Heart right ventricle (tissue), 16 donors: ENCODE measurements around the gene PPP2R5B. TPM values are rescaled to one million over a fixed set of nuclear protein-coding genes. Genes with fewer than 3 reads are reported as not detected.

Source experiments
- ATAC-seq, 8 donors: fragments of 200-7000 bp; cut with Tn5 transposase; one replicate each; pipeline ENCODE4 v1.9.1; 2020; ENCODE audit warnings: mild to moderate bottlenecking in 8 of 8, moderate library complexity in 8 of 8, moderate number of reproducible peaks in 1 of 8
- DNase-seq, 2 donors: peaks; one replicate each; pipeline ENCODE4 v3.0.0-alpha.2; 2020
- H3K27ac ChIP-seq, 10 donors: fragments of 200-600 bp; sonication (generic) in 2 of 10; one replicate each; pipeline versions ENCODE4 v1.5.0 to v1.8.0; 2020 to 2022; ENCODE audit warnings: mild to moderate bottlenecking in 3 of 10
- H3K27me3 ChIP-seq, 7 donors: fragments of 200-600 bp; one replicate each; pipeline ENCODE4 v1.8.0; 2021 to 2022; ENCODE audit warnings: mild to moderate bottlenecking in 2 of 7
- H3K36me3 ChIP-seq, 9 donors: fragments of 200-600 bp; sonication (generic) in 1 of 9; one replicate each; pipeline versions ENCODE4 v1.5.0 to v1.8.0; 2020 to 2022; ENCODE audit warnings: mild to moderate bottlenecking in 2 of 9
- H3K4me1 ChIP-seq, 9 donors: fragments of 200-600 bp; sonication (generic) in 1 of 9; one replicate each; pipeline versions ENCODE4 v1.5.0 to v1.8.0; 2020 to 2022; ENCODE audit warnings: mild to moderate bottlenecking in 4 of 9
- H3K4me3 ChIP-seq, 10 donors: fragments of 200-600 bp; sonication (generic) in 2 of 10; one replicate each; pipeline versions ENCODE4 v1.5.0 to v1.8.0; 2020 to 2022; ENCODE audit warnings: mild to moderate bottlenecking in 7 of 10, moderate library complexity in 2 of 10
- H3K9me3 ChIP-seq, 11 donors: fragments of 200-600 bp in 10 of 11; sonication (generic) in 2 of 11; one replicate each; pipeline versions ENCODE4 v1.5.0 to v1.8.0; 2013 to 2022; ENCODE audit warnings: mild to moderate bottlenecking in 2 of 11, control low read depth in 1 of 11, moderate library complexity in 1 of 11
- CTCF ChIP-seq, 9 donors: fragments of 200-600 bp; sonication (generic) in 2 of 9; IDR thresholded peaks; one replicate each; pipeline versions ENCODE4 v1.5.0 to v1.8.0; 2021 to 2022; ENCODE audit warnings: antibody characterized with exemption in 9 of 9, mild to moderate bottlenecking in 5 of 9, moderate library complexity in 1 of 9
- WGBS, 2 donors: extraction: QIAGEN DNeasy Blood & Tissue Kit; methylation state at CpG; one replicate each; pipeline ENCODE4 v1.1.7; 2013; ENCODE audit warnings: inconsistent platforms in 1 of 2; 5-methylcytosine and 5-hydroxymethylcytosine counted together
- intact Hi-C, 10 donors: fragments of 100-400 bp; cut with DNase I; formaldehyde crosslinking; loops; one replicate each; pipeline versions ENCODE4 v1.11.1 to v1.14.2; 2022
- polyA plus RNA-seq, 2 donors: library from polyadenylated mRNA; stranded (reverse); fragments of 200-250 nt; gene quantifications; one replicate each; pipeline ENCODE4 v1.2.3, GENCODE V29; 2013
- total RNA-seq, 10 donors: library from RNA; stranded (reverse); fragmentation: NEBNext Ultra II Directional in 3 of 10; extraction: Animal tissue kit (Norgen Biotek cat#: 25700) in 3 of 10; gene quantifications; one replicate each; pipeline versions ENCODE4 v1.2.1 to v1.2.4, GENCODE V29; 2021 to 2023
- donor health status: Arrhythmogenic right ventricular cardiomyopathy.
- donor health status: ischemic (EF 13 %, LVEDD 7.1; RV severe dilation, severe dysfunction).
- donor health status: healthy with polysubstance abuse.
- donor health status: DM: no; HTN: yes; CAD: no.
- donor health status: DM: no; HTN: no; CAD: no.
- donor health status: ischemic (EF 25% LVEDD 6.9; RV normal size, moderate dysfunction).
- donor health status: ischemic (EF 25% LVEDD 5.7; RV mildly dilated, moderate dysfunction).
- donor health status: healthy.
- donor health status: DM: yes; HTN: yes; CAD: no.
- donor health status: Ischemic cardiomyopathy.
- donor health status: ischemic (EF 35%, LVEDD 5.7; RV mildly dilated, moderate dysfunction).
- donor health status: nonischemic (EF 11% LVEDD 7.7; RV severe dilation, severe dysfunction).
- donor health status: DM: yes; HTN: yes; CAD: no.
- donor health status: PGD.
- donor health status: ischemic (EF 29% LVEDD 5.4; RV normal size, mild dysfunction).
- donor health status: nonischemic (EF 23%, LVEDD 6.1; RV moderate dilation, normal function).

The PPP2R5B gene
- total and polyA plus RNA-seq, 12 donors = 13.4 to 30.8 (median 22.3) TPM

- no peak for ATAC-seq
- Histone ChIP-seq H3K4me1 (peaks cover 0 to 6% (median 5%) of the 10 kb centered on the region in 9 donors), H3K4me3 (no peak overlapping the region), H3K36me3 (peaks cover 3 to 91% (median 85%) of the 10 kb centered on the region in 9 donors), H3K27me3 (no peaks in the 10 kb centered on the region), H3K9me3 (no peaks in the 10 kb centered on the region), H3K27ac (no peak overlapping the region)
- intact Hi-C loops = no loop called here
- 96% methylated on average over 27 of the region's 27 CpGs for WGBS, 2 donors
- DNase-seq = no peak
- TF ChIP-seq CTCF (IDR thresholded peaks at IDR 0.05) = no peak
These were observed 13.9 kb upstream of the PPP2R5B start for GRCh38 chr11:64910451-64911093.

DNA sequence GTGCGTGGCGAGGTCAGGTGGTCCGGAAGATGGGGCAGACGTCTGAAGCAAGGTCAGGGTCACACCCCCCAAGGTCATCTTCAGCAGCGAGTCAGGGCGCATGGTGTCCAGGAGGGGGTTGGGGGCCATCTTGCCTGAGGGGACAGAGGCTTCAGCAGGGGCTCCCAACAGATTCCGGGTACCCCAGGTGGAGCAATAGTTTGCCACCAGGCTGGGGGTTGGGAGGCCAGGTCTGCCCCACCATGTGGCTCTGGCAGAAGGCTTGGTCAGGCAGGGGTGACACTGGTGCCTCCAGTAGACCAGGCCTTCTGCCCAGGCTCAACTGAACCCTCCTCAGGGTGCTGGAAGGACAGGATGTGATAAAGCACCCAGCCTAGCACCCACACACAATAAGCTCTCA, 13.3 kb upstream of the PPP2R5B start:
- peaks cover 4 to 12% (median 10%) of the 10 kb centered on the region in 9 donors for H3K4me1 ChIP-seq
- ATAC-seq (no peak), DNase-seq (no peak)
- no peaks in the 10 kb centered on the region for H3K27me3 ChIP-seq
- WGBS, 2 donors = 80 to 85% methylated on average over 7 of the region's 7 CpGs
- no peak overlapping the region for H3K27ac ChIP-seq
- no peaks in the 10 kb centered on the region for H3K9me3 ChIP-seq
- intact Hi-C loops = no loop called here
- peaks cover 3 to 85% (median 80%) of the 10 kb centered on the region in 9 donors for H3K36me3 ChIP-seq
- no peak overlapping the region for H3K4me3 ChIP-seq
- no peak for TF ChIP-seq CTCF (IDR thresholded peaks at IDR 0.05)

DNA sequence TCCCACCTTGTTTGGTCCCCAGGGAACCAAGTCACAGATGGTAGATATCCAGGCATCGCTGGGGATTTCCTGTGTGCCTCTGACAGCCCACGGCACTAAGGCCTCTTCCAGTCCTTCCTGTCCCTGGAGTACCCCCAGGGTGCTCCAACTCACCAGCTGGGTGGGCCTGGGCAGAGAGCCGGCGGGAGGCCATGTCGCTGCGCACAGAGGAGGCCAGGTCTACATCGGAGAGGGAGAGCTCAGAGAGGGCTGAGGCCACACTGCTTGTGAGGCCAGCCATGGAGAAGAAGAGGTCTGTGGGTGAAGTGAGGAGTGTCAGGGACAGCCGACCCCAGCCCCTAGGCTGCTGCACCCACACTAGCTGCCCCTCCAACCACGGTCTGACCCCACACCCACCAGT, 12.8 kb upstream of the PPP2R5B start:
- Histone ChIP-seq H3K36me3 (peaks cover 3 to 79% (median 74%) of the 10 kb centered on the region in 9 donors), H3K9me3 (no peaks in the 10 kb centered on the region), H3K4me3 (no peak overlapping the region), H3K4me1 (peaks cover 5 to 17% (median 15%) of the 10 kb centered on the region in 9 donors), H3K27ac (no peak overlapping the region), H3K27me3 (no peaks in the 10 kb centered on the region)
- no peak for TF ChIP-seq CTCF (IDR thresholded peaks at IDR 0.05)
- no peak for DNase-seq
- no peak for ATAC-seq
- intact Hi-C loops = no loop called here
- 86 to 87% methylated on average over 9 of the region's 9 CpGs for WGBS, 2 donors

GRCh38 chr11:64913171-64913727, 11.2 kb upstream of the PPP2R5B start:
- Histone ChIP-seq H3K27ac (no peak overlapping the region), H3K36me3 (peaks cover 3 to 64% (median 59%) of the 10 kb centered on the region in 9 donors), H3K9me3 (no peaks in the 10 kb centered on the region), H3K27me3 (no peaks in the 10 kb centered on the region), H3K4me3 (no peak overlapping the region), H3K4me1 (peaks cover 5 to 24% (median 22%) of the 10 kb centered on the region in 9 donors)
- intact Hi-C loops = no loop called here
- ATAC-seq (no peak), DNase-seq (no peak)
- WGBS, 2 donors = 92% methylated on average over 18 of the region's 18 CpGs
- no peak for TF ChIP-seq CTCF (IDR thresholded peaks at IDR 0.05)
